HEK293T (cell line): Measurements from ENCODE around the gene APBA2.

Experiments
- CTCF ChIA-PET: fragments of 350-600 bp; formaldehyde crosslinking; extraction: SDS; loops from one replicate; lab custom pipeline; 2021; ENCODE audit warnings: antibody characterized with exemption, inconsistent platforms; lab: Yijun Ruan, JAX
- POLR2A ChIA-PET: fragments of 350-600 bp; formaldehyde crosslinking; extraction: SDS; loops from one replicate; lab custom pipeline; 2020; ENCODE audit warnings: antibody characterized with exemption, inconsistent platforms; lab: Yijun Ruan, JAX
- DNase-seq: peaks from one replicate; pipeline ENCODE4 v3.0.0; 2012; ENCODE audit warnings: mixed read lengths; ENCODE audit errors: extremely low spot score
- ARNT ChIP-seq: fragments of 450-650 bp; IDR thresholded peaks from 2 replicates; pipeline ENCODE4 v1.6.1; 2017; ENCODE audit warnings: mild to moderate bottlenecking
- BHLHE40 ChIP-seq: fragments of 450-650 bp; IDR thresholded peaks from 2 replicates; pipeline ENCODE4 v1.6.1; 2016; ENCODE audit warnings: mild to moderate bottlenecking, moderate library complexity, borderline replicate concordance
- CTBP1 ChIP-seq: fragments of 450-650 bp; IDR thresholded peaks from 2 replicates; pipeline ENCODE4 v1.6.1; 2016; ENCODE audit warnings: borderline replicate concordance
- ELF4 ChIP-seq: fragments of 450-650 bp; IDR thresholded peaks from 2 replicates; pipeline ENCODE4 v1.6.1; 2017; ENCODE audit warnings: antibody characterized with exemption
- FOXA1 ChIP-seq: fragments of 450-650 bp; IDR thresholded peaks from 2 replicates; pipeline ENCODE4 v1.6.1; 2016; ENCODE audit warnings: mild to moderate bottlenecking
- FOXK2 ChIP-seq: fragments of 450-650 bp; IDR thresholded peaks from 2 replicates; pipeline ENCODE4 v1.6.1; 2016; ENCODE audit warnings: mild to moderate bottlenecking
- FOXM1 ChIP-seq: fragments of 450-650 bp; IDR thresholded peaks from 2 replicates; pipeline ENCODE4 v1.6.1; 2017; ENCODE audit warnings: mild to moderate bottlenecking, borderline replicate concordance
- HDGF ChIP-seq: fragments of 450-650 bp; IDR thresholded peaks from 2 replicates; pipeline ENCODE4 v1.6.1; 2017; ENCODE audit warnings: antibody characterized with exemption, borderline replicate concordance
- L3MBTL2 ChIP-seq: fragments of 450-650 bp; conservative IDR thresholded peaks from 2 replicates; pipeline ENCODE4 v1.6.1; 2016; ENCODE audit warnings: mild to moderate bottlenecking
- LEF1 ChIP-seq: fragments of 450-650 bp; IDR thresholded peaks from 2 replicates; pipeline ENCODE4 v1.6.1; 2017; ENCODE audit warnings: mild to moderate bottlenecking, borderline replicate concordance
- NFRKB ChIP-seq: fragments of 450-650 bp; IDR thresholded peaks from 2 replicates; pipeline ENCODE4 v1.6.1; 2016; ENCODE audit warnings: mild to moderate bottlenecking, moderate library complexity
- PKNOX1 ChIP-seq: fragments of 450-650 bp; IDR thresholded peaks from 2 replicates; pipeline ENCODE4 v1.6.1; 2016
- SP1 ChIP-seq: fragments of 450-650 bp; IDR thresholded peaks from 2 replicates; pipeline ENCODE4 v1.6.1; 2017
- SUZ12 ChIP-seq: fragments of 450-650 bp; IDR thresholded peaks from 2 replicates; pipeline ENCODE4 v1.6.1; 2016; ENCODE audit warnings: mild to moderate bottlenecking
- TARDBP ChIP-seq: fragments of 450-650 bp; IDR thresholded peaks from 2 replicates; pipeline ENCODE4 v1.6.1; 2016
- ZNF384 ChIP-seq: fragments of 450-650 bp; IDR thresholded peaks from 2 replicates; pipeline ENCODE4 v1.6.1; 2016

APBA2 gene

GRCh38 chr15:28955160-28955992, 69.6 kb downstream of the APBA2 start:
- peak; percentile 40 for DNase-seq
- no peak for TF ChIP-seq CTBP1
- no peak for TF ChIP-seq HDGF
- TF ChIP-seq FOXK2 = no peak
- TF ChIP-seq FOXM1 = no peak
- no peak for TF ChIP-seq ELF4
- no peak for TF ChIP-seq ZNF384
- TF ChIP-seq ARNT = no peak
- no peak for TF ChIP-seq L3MBTL2
- TF ChIP-seq LEF1 = no peak
- TF ChIP-seq SP1 = no peak
- no peak for TF ChIP-seq FOXA1
- no peak for TF ChIP-seq NFRKB
- no peak for TF ChIP-seq BHLHE40
- CTCF ChIA-PET = no interaction called here
- POLR2A ChIA-PET = no interaction called here

DNA sequence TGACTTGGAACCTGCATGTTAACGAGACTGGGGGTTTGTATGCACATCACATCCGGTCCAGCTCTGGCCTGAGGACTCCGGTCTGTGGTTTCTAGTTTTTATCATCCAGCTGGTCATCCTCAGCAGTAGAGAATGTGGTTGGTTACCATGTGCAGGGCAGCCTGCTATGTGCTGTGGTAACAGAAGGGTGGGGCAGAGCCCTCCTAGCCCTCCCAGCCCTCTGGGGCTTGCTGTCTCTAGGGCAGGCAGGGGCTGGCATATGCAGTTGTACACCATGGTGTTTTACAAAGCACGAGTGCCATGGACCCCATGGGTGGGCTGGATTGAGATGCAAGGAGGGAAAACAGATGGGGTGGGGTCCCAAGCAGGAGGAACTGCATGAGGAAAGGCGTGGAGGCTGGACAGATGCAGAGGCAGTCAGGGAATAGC, 70.2 kb downstream of the APBA2 start:
- DNase-seq = no peak
- no peak for TF ChIP-seq CTBP1
- TF ChIP-seq ARNT = no peak
- CTCF ChIA-PET = no interaction called here
- POLR2A ChIA-PET = no interaction called here

DNA sequence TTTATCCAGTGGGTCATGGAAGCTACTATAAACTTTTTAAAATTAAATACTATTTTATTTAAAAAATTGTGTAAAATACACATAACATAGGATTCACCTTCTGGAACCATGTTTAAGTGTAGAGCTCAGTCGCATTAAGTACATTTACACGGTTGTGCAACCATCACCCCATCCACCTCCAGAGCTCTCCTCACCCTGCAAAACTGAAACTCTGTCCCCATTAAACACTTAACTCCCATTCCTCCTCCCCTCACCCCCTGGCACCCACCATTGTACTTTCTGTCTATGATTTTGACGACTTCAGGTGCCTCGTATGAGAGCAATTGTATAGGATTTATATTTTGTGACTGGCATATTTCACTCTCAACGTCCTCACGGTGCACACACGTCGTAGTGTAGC, 70.7 kb downstream of the APBA2 start:
- ChIA-PET CTCF (no interaction called here), POLR2A (no interaction called here)
- TF ChIP-seq TARDBP = no peak
- DNase-seq = no peak

DNA sequence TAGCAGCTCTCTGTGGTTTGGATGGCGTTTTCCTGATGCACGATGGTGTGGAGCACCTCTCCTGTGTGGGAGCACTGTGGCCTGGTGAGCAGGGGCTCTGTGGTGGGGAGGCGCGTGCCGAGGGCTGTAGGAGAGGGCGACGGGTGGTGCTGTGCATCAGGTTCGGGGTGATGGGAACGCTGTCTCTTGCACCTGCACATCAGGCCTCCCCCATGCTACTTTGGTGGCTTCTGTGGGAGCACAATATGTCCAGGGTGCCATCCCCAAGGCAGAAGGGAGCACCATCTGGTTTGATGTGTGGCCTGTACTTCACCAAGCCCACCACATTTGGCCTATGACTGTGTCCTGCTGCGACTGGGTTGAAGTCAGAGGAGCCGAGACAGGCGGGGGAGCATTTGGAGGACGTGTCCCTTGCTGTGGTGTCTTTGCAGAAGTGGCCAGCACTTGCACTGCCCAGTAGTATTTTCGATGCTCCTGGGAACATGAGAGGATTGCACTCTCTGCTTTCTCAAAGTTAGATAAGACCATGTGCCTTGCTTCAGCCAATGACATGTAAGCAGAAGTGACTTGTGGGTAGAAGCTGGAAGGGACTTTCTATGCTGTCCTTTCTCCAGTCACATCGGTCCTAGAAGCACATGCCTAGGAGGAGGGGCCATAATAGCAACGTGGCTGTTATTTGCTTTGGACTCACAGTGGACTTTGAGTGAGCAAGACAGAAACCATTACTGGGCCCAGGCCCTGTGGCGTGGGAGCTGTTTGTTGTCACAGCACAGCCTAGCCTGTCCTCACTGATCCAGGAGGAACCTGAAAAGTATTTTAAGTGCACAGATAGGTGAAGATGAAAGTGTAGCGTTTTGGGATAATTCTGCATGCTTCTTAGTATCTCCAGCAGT, 72.1 kb downstream of the APBA2 start:
- CTCF ChIA-PET = no interaction called here
- DNase-seq = no peak
- POLR2A ChIA-PET = no interaction called here
- TF ChIP-seq SP1 = no peak
- TF ChIP-seq FOXA1 = no peak
- TF ChIP-seq TARDBP = no peak
- no peak for TF ChIP-seq SUZ12
- TF ChIP-seq HDGF = no peak
- no peak for TF ChIP-seq CTBP1
- no peak for TF ChIP-seq PKNOX1
- TF ChIP-seq FOXM1 = no peak
- no peak for TF ChIP-seq ARNT
- TF ChIP-seq BHLHE40 = no peak
- no peak for TF ChIP-seq L3MBTL2
- TF ChIP-seq ELF4 = no peak
- no peak for TF ChIP-seq ZNF384
- TF ChIP-seq NFRKB = no peak
- no peak for TF ChIP-seq LEF1
- TF ChIP-seq FOXK2 = no peak

GRCh38 chr15:28959326-28959725, 73.6 kb downstream of the APBA2 start:
- DNase-seq = no peak
- ChIA-PET POLR2A (no interaction called here), CTCF (no interaction called here)
- no peak for TF ChIP-seq CTBP1
- no peak for TF ChIP-seq TARDBP
- TF ChIP-seq ZNF384 = no peak
- no peak for TF ChIP-seq FOXK2
- no peak for TF ChIP-seq BHLHE40
- no peak for TF ChIP-seq ARNT
- no peak for TF ChIP-seq ELF4

GRCh38 chr15:28960979-28961378, 75.2 kb downstream of the APBA2 start:
- POLR2A ChIA-PET = no interaction called here
- CTCF ChIA-PET = no interaction called here
- TF ChIP-seq PKNOX1 (no peak), HDGF (no peak), FOXM1 (no peak), FOXA1 (no peak), L3MBTL2 (no peak), SUZ12 (no peak), FOXK2 (no peak), ZNF384 (no peak), BHLHE40 (no peak), LEF1 (no peak), ELF4 (no peak), TARDBP (no peak), NFRKB (no peak), CTBP1 (no peak), ARNT (no peak), SP1 (no peak)
- DNase-seq = no peak

- DNase-seq = no peak
- CTCF ChIA-PET = no interaction called here
- no peak for TF ChIP-seq L3MBTL2
- no peak for TF ChIP-seq FOXA1
- TF ChIP-seq NFRKB = no peak
- TF ChIP-seq FOXK2 = no peak
- POLR2A ChIA-PET = no interaction called here
These were observed 75.6 kb downstream of the APBA2 start for GRCh38 chr15:28961391-28961790.
